Stimulated activated memory B cell treated with anti-CD40 and anti-IgM and Interleukin-4, amounts not matched to agents 10 μg/mL and 1 μg/mL and 100 μg/mL, for 72 hours (primary cell): ENCODE data around the gene COQ10A.
"Not testable (repeated sequence)": the region's sequence is repeated elsewhere in the genome, so short reads cannot be mapped to it uniquely, and the experiment has no call there.

ENCODE experiments used
- ATAC-seq: fragments of 150-1000 bp; cut with Tn5 transposase; 2 replicates; pipeline ENCODE4 v1.10.0; 2021
- H3K27ac Mint-ChIP-seq: one replicate; pipeline ENCODE4 v1.8.0; 2022; ENCODE audit warnings: mild to moderate bottlenecking, mixed read lengths
- H3K27me3 Mint-ChIP-seq: one replicate; pipeline ENCODE4 v1.8.0; 2022; ENCODE audit warnings: mixed read lengths
- H3K36me3 Mint-ChIP-seq: one replicate; pipeline ENCODE4 v1.8.0; 2022; ENCODE audit warnings: mixed read lengths
- H3K4me1 Mint-ChIP-seq: one replicate; pipeline ENCODE4 v1.8.0; 2022; ENCODE audit warnings: mixed read lengths
- H3K4me3 Mint-ChIP-seq: one replicate; pipeline ENCODE4 v1.8.0; 2022; ENCODE audit warnings: mild to moderate bottlenecking, moderate library complexity, mixed read lengths
- H3K9me3 Mint-ChIP-seq: one replicate; pipeline ENCODE4 v1.8.0; 2022; ENCODE audit warnings: mixed read lengths

COQ10A gene

GRCh38 chr12:56257491-56258067 lies 9.2 kb upstream of the COQ10A start:
- H3K27me3 Mint-ChIP-seq = no peaks in the 10 kb centered on the region
- H3K4me1 Mint-ChIP-seq = peaks cover 33% of the 10 kb centered on the region
- H3K27ac Mint-ChIP-seq = peak overlapping the region; percentile 90
- ATAC-seq = peak; percentile 56
- peaks cover 20% of the 10 kb centered on the region for H3K36me3 Mint-ChIP-seq
- H3K4me3 Mint-ChIP-seq = peak overlapping the region; percentile 87
- no peaks in the 10 kb centered on the region for H3K9me3 Mint-ChIP-seq

DNA sequence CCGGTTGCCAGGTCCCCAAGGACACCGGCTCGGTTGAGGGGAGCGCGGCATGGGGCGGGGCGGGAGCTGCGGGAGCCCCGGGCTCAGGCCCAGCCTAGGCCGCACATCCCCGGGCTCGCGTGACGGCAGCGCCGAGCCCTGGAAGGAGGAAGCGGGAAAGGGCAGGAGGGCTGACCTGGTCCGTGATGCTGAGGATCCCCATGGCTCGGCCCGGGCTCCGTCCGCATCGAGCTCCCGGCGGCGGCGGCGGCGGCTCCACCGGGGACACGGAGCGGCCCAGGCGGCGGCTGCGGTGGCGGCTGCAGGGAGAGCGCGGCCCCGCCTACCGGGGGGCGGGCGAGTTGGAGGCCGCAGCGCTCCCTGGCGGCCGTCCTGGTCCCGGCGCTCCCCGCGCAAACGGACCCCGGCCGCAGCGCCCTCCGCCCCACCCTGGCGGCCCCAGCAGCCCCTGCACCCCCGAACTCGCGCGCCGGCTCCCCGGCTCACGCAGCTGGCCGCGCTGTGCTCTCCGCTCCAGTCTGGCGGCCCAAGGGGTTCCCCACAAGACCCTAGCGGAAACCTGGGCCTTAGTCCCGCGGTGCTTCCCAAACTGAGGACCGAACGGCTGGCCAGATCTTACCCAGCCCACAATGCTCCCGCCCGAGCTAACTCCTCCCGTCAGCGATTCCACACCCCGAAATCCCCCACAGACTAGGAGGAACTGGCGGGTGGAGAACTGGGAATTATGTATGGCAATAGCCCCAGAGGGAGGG lies 8.5 kb upstream of the COQ10A start, which contains the start of gene ANKRD52:
Gene ANKRD52 (minus strand): TSS at position 317 of the 752 bp plus-strand sequence. CDS start 115 bp downstream, at position 202.
- peak within 1 kb of the TSS; percentile 90 for H3K27ac Mint-ChIP-seq
- H3K27me3 Mint-ChIP-seq = no peaks in the 10 kb centered on the region
- H3K4me3 Mint-ChIP-seq = peak within 1 kb of the TSS; percentile 95
- no peaks in the 10 kb centered on the region for H3K9me3 Mint-ChIP-seq
- peaks cover 33% of the 10 kb centered on the region for H3K4me1 Mint-ChIP-seq
- peaks cover 17% of the 10 kb centered on the region for H3K36me3 Mint-ChIP-seq
- ATAC-seq = peak; percentile 98

DNA sequence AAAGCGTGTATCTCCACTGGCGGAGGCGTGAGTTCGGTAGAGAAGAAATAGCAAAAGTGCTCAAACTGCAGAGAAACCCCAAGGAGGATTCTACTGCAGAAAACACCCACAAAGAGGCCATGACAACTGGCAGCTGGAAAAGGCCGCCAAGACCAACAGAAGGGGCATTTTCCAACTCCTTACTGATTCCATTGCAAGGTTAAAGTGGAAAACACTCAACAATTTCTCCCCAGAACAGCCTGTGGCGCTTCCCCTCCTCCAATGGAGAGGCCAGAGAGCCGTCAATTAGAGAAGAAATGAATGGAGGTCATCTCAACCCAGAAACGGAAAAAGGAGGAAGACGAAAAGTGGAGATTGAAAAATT lies 7.9 kb upstream of the COQ10A start:
- Mint-ChIP-seq H3K4me1 (peaks cover 33% of the 10 kb centered on the region), H3K4me3 (peak overlapping the region; percentile 95), H3K36me3 (peaks cover 17% of the 10 kb centered on the region), H3K9me3 (no peaks in the 10 kb centered on the region), H3K27ac (peak overlapping the region; percentile 90), H3K27me3 (no peaks in the 10 kb centered on the region)
- ATAC-seq = no peak

DNA sequence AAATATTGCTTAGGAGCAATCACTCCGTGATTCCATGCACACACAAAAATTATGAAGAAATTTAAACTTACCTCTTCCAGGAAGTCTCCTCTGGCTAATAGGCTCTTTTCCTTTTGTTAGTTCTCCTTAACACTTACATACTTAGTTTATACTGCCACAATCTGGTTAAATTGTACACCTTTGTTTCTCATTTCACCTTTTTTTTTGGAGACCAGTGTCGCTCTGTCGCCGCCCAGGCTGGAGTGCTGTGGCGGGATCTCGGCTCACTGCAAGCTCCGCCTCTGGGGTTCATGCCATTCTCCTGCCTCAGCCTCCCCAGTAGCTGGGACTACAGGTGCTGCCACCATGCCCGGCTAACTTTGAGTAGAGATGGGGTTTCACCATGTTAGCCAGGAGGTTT lies 6.4 kb upstream of the COQ10A start:
- peaks cover 26% of the 10 kb centered on the region for H3K4me1 Mint-ChIP-seq
- no peaks in the 10 kb centered on the region for H3K9me3 Mint-ChIP-seq
- H3K4me3 Mint-ChIP-seq = no peak overlapping the region
- no peak overlapping the region for H3K27ac Mint-ChIP-seq
- ATAC-seq = no peak
- no peaks in the 10 kb centered on the region for H3K27me3 Mint-ChIP-seq
- peaks cover 6% of the 10 kb centered on the region for H3K36me3 Mint-ChIP-seq

DNA sequence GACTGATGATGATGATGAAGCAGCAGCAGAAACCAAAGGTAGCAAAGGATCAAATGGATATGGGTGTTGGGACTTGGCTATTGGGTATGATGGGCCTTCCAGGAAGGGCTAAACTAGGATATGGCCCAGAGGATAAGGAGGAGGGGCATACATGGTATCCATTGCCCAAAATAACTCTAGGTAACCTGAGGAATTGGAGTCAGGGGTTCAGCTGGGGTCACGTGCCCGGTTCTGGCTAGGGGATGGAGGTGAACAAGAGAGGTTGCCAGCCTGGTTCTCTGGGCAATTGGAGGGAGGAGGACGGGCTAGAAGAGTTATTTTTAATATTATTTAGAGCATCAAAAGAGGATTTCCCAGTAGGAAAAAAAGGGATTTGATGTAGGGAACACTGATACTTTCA lies 5.8 kb upstream of the COQ10A start:
- Mint-ChIP-seq H3K4me1 (peaks cover 24% of the 10 kb centered on the region), H3K27ac (no peak overlapping the region), H3K27me3 (no peaks in the 10 kb centered on the region), H3K9me3 (no peaks in the 10 kb centered on the region), H3K4me3 (no peak overlapping the region), H3K36me3 (peaks cover 4% of the 10 kb centered on the region)
- ATAC-seq = no peak

DNA sequence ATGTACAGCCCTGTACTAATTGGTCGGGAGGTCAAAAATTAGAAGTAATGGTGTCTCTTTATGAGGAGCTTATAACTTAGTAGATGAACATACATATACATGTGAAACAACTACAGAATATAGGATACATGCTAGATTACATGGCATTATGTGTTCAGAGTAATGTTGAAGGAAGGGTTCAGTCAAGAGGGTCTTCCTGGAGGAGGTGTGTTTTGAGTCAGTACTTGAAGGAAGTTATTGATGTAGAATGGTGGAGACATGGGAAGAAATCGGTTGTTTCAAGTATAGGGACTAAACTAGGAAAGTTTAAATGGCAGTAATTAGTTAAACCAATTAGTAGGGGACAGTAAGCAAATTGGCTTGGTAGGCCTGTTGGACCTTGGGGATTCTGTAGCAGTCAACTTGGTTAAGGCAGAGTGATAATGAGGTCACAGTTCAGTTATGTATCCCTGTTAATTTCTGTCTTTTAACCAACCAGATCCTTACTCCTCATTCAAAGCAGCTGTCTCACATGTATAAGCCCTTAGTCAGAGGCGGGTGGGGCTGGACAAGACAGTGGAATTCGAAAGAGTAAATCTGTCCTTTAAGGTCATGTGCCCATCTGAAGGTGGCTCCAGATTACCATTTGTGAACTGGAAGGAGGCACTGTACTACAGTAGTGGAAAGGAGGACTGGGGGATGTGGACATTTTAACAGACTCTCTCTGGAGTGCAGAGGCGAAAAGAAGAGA lies 5.1 kb upstream of the COQ10A start:
- Mint-ChIP-seq H3K4me3 (no peak overlapping the region), H3K36me3 (no peaks in the 10 kb centered on the region), H3K27me3 (no peaks in the 10 kb centered on the region), H3K27ac (no peak overlapping the region), H3K4me1 (peaks cover 23% of the 10 kb centered on the region), H3K9me3 (no peaks in the 10 kb centered on the region)
- no peak for ATAC-seq

GRCh38 chr12:56262955-56263354 lies 3.8 kb upstream of the COQ10A start:
- not testable (repeated sequence) for ATAC-seq, H3K27me3 Mint-ChIP-seq, H3K36me3 Mint-ChIP-seq, H3K4me3 Mint-ChIP-seq, H3K27ac Mint-ChIP-seq, H3K9me3 Mint-ChIP-seq
- H3K4me1 Mint-ChIP-seq = peaks cover 23% of the 10 kb centered on the region

DNA sequence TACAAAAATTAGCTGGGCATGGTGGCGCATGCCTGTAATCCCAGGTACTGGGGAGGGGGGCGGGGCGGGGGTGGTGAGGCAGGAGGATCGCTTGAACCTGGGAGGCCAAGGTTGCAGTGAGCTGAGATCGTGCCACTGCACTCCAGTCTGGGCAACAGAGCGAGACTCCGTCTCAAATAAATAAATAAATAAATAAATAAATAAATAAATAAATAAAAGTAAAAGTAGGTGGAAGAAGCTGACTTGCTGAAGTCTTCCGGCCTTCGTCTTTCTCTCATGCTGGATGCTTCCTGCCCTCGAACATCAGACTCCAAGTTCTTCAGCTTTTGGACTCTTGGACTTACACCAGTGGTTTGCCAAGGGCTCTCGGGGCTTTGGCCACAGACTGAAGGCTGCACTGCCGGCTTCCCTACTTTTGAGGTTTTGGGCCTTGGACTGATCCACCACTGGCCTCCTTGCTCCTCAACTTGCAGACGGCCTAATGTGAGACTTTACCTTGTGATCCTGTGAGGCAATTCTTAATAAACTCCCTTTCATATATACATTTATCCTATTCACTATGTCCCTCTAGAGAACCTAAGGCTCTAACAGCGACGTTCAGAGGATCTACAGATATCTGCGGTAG lies 562 bp upstream of the COQ10A start:
- Mint-ChIP-seq H3K4me1 (peaks cover 17% of the 10 kb centered on the region), H3K4me3 (peak overlapping the region; percentile 92), H3K27ac (peak overlapping the region; percentile 87), H3K36me3 (peaks cover 19% of the 10 kb centered on the region)
- not testable (repeated sequence) for ATAC-seq, H3K9me3 Mint-ChIP-seq, H3K27me3 Mint-ChIP-seq

DNA sequence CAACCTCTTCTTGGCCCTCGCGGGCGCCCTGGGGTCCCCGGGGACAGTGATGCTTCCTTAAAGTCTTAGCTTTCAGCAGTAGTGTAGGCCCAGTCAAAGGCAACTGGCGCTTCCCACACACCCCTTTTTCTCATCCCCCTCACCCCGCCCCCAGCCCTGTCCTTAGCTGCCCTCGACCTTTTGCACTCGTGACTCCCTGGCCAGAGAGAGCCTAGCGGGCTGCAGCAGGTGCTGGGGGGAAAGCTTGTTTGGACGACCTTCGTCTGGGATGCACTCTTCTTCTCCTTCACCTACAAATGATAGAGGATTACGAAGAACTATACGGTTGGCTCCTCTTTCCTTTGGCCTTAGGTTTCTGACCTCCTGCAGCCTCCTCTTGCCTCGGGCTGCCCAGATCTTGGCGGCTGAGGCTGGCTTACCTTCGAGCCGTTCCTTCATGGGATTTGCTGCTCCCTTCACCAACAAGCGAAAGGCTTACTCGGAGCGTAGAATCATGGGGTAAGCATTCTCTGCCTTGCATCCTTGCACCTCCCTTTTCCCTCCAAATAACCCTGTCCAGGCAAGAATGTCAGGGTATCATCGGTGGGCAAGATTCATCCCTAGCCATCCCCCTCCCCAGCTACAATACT lies 815 bp downstream of the COQ10A start:
- Mint-ChIP-seq H3K36me3 (peaks cover 29% of the 10 kb centered on the region), H3K9me3 (no peaks in the 10 kb centered on the region), H3K27ac (peak overlapping the region; percentile 87), H3K4me1 (peaks cover 17% of the 10 kb centered on the region), H3K4me3 (peak overlapping the region; percentile 92), H3K27me3 (no peaks in the 10 kb centered on the region)
- ATAC-seq = peak; percentile 70

DNA sequence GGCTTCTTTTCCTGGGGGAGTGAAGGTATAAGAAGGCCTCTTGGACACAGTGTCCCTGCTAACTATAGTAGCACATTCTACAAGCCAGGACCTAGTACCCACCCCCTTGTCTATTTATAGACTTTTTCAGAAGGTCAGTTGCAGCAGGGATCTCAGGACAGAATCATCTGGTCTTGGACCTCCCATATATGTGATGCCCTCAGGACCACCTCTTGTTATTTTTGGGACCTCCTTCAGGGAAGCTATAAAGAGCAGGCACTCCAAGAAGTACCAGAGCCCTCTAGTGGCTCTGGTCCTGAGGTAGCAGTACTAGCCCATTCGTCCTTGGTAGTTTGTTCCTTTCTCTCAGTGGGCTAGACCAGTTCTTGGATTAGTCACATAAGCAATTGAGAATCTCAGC lies 4.3 kb downstream of the COQ10A start:
- Mint-ChIP-seq H3K9me3 (no peaks in the 10 kb centered on the region), H3K36me3 (peaks cover 52% of the 10 kb centered on the region), H3K4me3 (no peak overlapping the region), H3K27me3 (no peaks in the 10 kb centered on the region), H3K4me1 (peaks cover 17% of the 10 kb centered on the region), H3K27ac (peak overlapping the region; percentile 24)
- no peak for ATAC-seq

DNA sequence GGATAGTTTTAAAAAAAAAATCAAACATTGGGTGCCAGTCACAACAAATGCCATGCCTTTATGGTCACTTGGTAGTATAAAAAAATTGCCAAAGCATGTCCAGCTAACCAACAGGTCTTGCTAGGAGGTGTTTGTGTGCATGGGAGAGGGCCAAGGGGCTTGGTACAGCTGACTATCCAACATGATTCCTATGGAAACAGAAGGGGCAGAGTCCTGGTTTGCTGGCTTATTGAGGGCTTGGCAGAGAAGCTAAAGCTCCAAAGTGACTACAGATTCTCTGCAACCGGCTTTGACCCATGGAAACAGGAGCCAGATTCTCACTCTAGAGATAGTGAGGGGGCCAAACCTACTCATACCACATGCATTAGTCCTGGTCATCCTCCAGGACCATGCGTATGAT lies 5.7 kb downstream of the COQ10A start:
- peaks cover 55% of the 10 kb centered on the region for H3K36me3 Mint-ChIP-seq
- H3K4me3 Mint-ChIP-seq, H3K27me3 Mint-ChIP-seq, H3K4me1 Mint-ChIP-seq, ATAC-seq, H3K9me3 Mint-ChIP-seq: not testable (repeated sequence)
- peak overlapping the region; percentile 24 for H3K27ac Mint-ChIP-seq

GRCh38 chr12:56274299-56274698 lies 7.6 kb downstream of the COQ10A start:
- Mint-ChIP-seq H3K36me3 (peaks cover 52% of the 10 kb centered on the region), H3K27ac (no peak overlapping the region), H3K4me3 (no peak overlapping the region), H3K9me3 (no peaks in the 10 kb centered on the region), H3K4me1 (no peaks in the 10 kb centered on the region), H3K27me3 (no peaks in the 10 kb centered on the region)
- no peak for ATAC-seq

DNA sequence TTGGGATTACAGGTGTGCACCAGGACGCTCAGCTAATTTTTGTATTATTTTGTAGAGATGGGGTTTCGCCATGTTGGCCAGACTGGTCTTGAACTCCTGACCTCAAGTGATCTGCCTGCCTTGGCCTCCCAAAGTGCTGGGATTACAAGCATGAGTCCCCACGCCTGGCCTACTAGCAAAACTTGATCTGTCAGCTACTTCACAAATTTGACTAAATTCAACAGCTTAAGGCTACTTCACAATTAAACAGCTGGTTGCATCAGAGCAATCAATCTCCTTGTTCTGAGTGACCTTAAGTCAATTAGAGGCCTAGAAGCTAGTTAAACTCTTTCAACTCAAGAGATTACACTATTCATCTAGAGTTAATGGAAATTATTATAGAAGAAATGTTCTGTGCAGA lies 12.2 kb downstream of the COQ10A start:
- Mint-ChIP-seq H3K36me3 (peaks cover 54% of the 10 kb centered on the region), H3K27ac (no peak overlapping the region), H3K27me3 (no peaks in the 10 kb centered on the region), H3K4me3 (no peak overlapping the region), H3K4me1 (peaks cover 7% of the 10 kb centered on the region), H3K9me3 (no peaks in the 10 kb centered on the region)
- ATAC-seq = no peak

GRCh38 chr12:56280849-56281248 lies 14.1 kb downstream of the COQ10A start:
- ATAC-seq = no peak
- peak overlapping the region; percentile 59 for H3K27ac Mint-ChIP-seq
- peaks cover 51% of the 10 kb centered on the region for H3K36me3 Mint-ChIP-seq
- H3K27me3 Mint-ChIP-seq = no peaks in the 10 kb centered on the region
- H3K9me3 Mint-ChIP-seq = no peaks in the 10 kb centered on the region
- H3K4me3 Mint-ChIP-seq = no peak overlapping the region
- H3K4me1 Mint-ChIP-seq = peaks cover 7% of the 10 kb centered on the region

DNA sequence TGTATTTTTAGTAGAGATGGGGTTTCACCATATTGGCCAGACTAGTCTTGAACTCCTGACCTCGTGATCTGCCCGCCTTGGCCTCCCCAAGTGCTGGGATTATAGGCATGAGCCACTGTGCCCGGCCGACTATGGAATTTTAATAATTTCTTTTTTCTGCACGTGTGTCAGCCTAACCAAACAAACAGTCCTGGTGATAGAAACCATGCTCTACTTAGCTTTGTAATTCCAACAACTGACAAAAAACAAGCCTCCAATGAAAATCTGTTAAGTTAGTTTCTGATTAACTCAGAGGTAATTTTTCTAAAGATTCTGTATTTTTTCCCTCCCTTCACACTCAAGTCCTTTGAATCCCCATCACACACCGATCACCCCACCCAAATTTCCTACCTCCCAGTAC lies 15.3 kb downstream of the COQ10A start:
- Mint-ChIP-seq H3K36me3 (peaks cover 59% of the 10 kb centered on the region), H3K27me3 (no peaks in the 10 kb centered on the region), H3K9me3 (no peaks in the 10 kb centered on the region), H3K27ac (peak overlapping the region; percentile 59), H3K4me1 (peaks cover 7% of the 10 kb centered on the region), H3K4me3 (no peak overlapping the region)
- no peak for ATAC-seq
